ENCODE results near the gene KIF1A. TPM values are rescaled to one million over a fixed set of nuclear protein-coding genes. Genes with fewer than 3 reads are reported as not detected.

Gene KIF1A
- total and polyA plus RNA-seq, 2 donors from 2014 or later = 0.54 to 0.58 TPM

DNA sequence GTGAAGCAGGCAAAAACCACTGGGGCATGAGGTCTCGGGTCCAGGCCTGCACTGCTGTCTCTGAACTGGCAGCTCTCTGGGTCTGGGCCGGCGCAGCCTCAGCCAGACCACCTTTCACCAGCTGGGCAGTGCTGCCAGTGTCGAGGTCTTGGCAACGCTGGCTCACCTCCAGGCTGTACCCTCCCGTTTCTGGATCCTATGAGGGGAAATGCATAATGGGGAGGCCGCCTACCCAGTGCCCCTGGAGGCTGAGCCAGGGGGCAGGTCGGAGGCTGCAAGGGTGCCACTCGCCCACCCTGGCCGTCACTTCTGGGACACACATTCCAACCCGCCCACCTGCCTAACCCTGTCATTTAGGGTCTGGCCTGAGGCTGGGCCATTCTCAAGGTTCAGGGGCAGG, 24.6 kb downstream of the KIF1A start:
- intact Hi-C loops (cut with DNase I) = no loop called here
- Histone ChIP-seq H3K27me3 (ENCODE audit: control insufficient read depth, insufficient read depth, low read length) (no peaks in the 10 kb centered on the region), H3K36me3 (ENCODE audit: control insufficient read depth in 2 of 3, insufficient read depth in 3 of 3, low read length in 3 of 3) (no peaks in the 10 kb centered on the region), H3K4me3 (ENCODE audit: low read length in 3 of 3) (no peak overlapping the region), H3K4me1 (ENCODE audit: control insufficient read depth in 2 of 3, insufficient read depth in 2 of 3, low read depth in 1 of 3, low read length in 3 of 3) (peaks cover 0 to 3% (median 0%) of the 10 kb centered on the region in 3 donors), H3K27ac (ENCODE audit: low read depth in 2 of 2, low read length in 2 of 2) (no peak overlapping the region), H3K9ac (ENCODE audit: low read length in 3 of 3) (no peak overlapping the region), H3K9me3 (ENCODE audit: control insufficient read depth in 2 of 3, insufficient read depth in 1 of 3, low read length in 3 of 3) (no peaks in the 10 kb centered on the region)
- no peak for FAIRE-seq
- DNase-seq = peak in 2 of 5 donors; percentile 35 to 36
- TF ChIP-seq, protein P1, sequence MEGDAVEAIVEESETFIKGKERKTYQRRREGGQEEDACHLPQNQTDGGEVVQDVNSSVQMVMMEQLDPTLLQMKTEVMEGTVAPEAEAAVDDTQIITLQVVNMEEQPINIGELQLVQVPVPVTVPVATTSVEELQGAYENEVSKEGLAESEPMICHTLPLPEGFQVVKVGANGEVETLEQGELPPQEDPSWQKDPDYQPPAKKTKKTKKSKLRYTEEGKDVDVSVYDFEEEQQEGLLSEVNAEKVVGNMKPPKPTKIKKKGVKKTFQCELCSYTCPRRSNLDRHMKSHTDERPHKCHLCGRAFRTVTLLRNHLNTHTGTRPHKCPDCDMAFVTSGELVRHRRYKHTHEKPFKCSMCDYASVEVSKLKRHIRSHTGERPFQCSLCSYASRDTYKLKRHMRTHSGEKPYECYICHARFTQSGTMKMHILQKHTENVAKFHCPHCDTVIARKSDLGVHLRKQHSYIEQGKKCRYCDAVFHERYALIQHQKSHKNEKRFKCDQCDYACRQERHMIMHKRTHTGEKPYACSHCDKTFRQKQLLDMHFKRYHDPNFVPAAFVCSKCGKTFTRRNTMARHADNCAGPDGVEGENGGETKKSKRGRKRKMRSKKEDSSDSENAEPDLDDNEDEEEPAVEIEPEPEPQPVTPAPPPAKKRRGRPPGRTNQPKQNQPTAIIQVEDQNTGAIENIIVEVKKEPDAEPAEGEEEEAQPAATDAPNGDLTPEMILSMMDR (IDR thresholded peaks at IDR 0.05; ENCODE audit: borderline replicate concordance, extremely low read depth, insufficient read depth) = no peak

DNA sequence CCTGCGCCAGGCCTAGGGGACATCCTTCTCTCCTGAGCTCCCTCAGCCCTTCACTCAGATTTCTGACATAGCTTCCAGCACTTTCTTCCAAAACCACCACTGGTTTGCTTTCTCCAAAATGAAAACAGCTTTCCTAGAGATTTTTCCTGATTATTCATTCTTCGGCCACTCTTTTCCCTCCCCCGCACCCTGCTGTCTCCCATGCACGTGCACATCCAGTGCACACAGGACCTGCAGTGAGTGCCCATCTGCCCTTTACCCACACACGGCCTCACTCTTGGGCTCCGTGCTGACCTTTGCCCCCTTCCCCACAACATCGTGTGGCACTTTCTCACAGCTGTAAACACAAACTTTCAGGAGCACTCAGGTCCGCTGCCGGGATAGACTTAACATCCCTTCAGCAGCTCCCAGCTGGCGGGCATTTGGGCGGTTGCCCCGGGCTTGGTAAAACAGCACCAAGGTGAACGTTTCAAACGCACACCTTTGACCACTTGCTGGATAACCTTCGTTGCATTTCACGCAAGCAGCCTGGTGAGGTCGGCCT, 25.8 kb downstream of the KIF1A start:
- H3K36me3 ChIP-seq (ENCODE audit: control insufficient read depth in 2 of 3, insufficient read depth in 3 of 3, low read length in 3 of 3) = no peaks in the 10 kb centered on the region
- DNase-seq = peak in 2 of 5 donors; percentile 51 to 71
- H3K4me1 ChIP-seq (ENCODE audit: control insufficient read depth in 2 of 3, insufficient read depth in 2 of 3, low read depth in 1 of 3, low read length in 3 of 3) = peaks cover 0 to 3% (median 0%) of the 10 kb centered on the region in 3 donors
- intact Hi-C loops (cut with DNase I) = no loop called here
- H3K9me3 ChIP-seq (ENCODE audit: control insufficient read depth in 2 of 3, insufficient read depth in 1 of 3, low read length in 3 of 3) = no peaks in the 10 kb centered on the region
- no peak for FAIRE-seq
- no peak overlapping the region for H3K9ac ChIP-seq (ENCODE audit: low read length in 3 of 3)
- H3K4me3 ChIP-seq (ENCODE audit: low read length in 3 of 3) = no peak overlapping the region
- TF ChIP-seq, protein P1 (IDR thresholded peaks at IDR 0.05; ENCODE audit: borderline replicate concordance, extremely low read depth, insufficient read depth) = no peak
- no peak overlapping the region for H3K27ac ChIP-seq (ENCODE audit: low read depth in 2 of 2, low read length in 2 of 2)
- no peaks in the 10 kb centered on the region for H3K27me3 ChIP-seq (ENCODE audit: control insufficient read depth, insufficient read depth, low read length)

DNA sequence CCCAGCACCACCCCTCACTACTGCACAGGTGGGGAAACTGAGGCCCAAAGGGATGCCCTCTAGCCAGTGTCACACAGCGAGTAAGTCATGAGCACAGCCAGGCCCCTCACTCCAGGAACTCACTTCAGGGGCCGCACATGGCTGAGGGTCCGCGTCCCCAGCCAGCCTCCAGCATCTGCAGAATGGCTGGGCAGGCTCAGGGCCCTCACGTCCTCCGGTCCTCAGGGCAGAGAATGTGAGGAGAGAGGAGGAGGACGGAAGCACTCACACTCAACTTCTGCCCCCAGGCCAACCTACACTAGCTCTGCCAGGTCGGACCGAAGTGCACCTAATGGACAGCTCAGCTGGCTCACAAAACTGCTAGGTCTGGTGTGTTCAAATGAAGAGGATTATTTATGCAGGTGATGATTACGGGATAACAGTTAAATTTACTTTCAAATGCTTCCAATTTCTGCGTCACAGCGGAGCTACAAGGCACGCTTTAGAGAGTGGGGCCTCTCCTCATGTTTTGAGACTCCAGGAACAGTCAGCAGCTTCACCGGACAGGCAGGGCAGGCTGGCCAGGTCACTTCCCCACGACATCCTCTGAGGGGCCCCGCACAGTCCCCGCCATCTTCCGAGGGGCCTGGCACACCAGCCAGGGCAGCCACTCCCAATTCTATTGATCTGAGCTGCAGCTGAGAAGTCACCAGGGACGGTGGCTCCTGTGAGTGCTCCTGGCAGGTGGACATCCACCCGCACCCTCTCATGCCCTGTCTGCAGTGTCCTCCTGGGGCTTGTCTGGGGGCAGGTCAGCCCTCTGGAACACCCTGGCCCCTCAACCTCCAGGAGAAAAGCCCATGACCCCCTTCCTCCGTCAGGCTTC, 26.5 kb downstream of the KIF1A start:
- DNase-seq (peak in 2 of 5 donors; percentile 45 to 47), FAIRE-seq (no peak)
- no peaks in the 10 kb centered on the region for H3K36me3 ChIP-seq (ENCODE audit: control insufficient read depth in 2 of 3, insufficient read depth in 3 of 3, low read length in 3 of 3)
- no peaks in the 10 kb centered on the region for H3K27me3 ChIP-seq (ENCODE audit: control insufficient read depth, insufficient read depth, low read length)
- no peak overlapping the region for H3K4me3 ChIP-seq (ENCODE audit: low read length in 3 of 3)
- peaks cover 0 to 3% (median 0%) of the 10 kb centered on the region in 3 donors for H3K4me1 ChIP-seq (ENCODE audit: control insufficient read depth in 2 of 3, insufficient read depth in 2 of 3, low read depth in 1 of 3, low read length in 3 of 3)
- no peak overlapping the region for H3K27ac ChIP-seq (ENCODE audit: low read depth in 2 of 2, low read length in 2 of 2)
- no peak overlapping the region for H3K9ac ChIP-seq (ENCODE audit: low read length in 3 of 3)
- no peaks in the 10 kb centered on the region for H3K9me3 ChIP-seq (ENCODE audit: control insufficient read depth in 2 of 3, insufficient read depth in 1 of 3, low read length in 3 of 3)
- intact Hi-C loops (cut with DNase I) = no loop called here
- TF ChIP-seq, protein P1 (IDR thresholded peaks at IDR 0.05; ENCODE audit: borderline replicate concordance, extremely low read depth, insufficient read depth) = no peak
